Measurements from ENCODE around the gene STC2.
"Not testable (repeated sequence)": the region's sequence is repeated elsewhere in the genome, so short reads cannot be mapped to it uniquely, and the experiment has no call there.

Gene STC2

GRCh38 chr5:173287086-173287485, 41.1 kb downstream of the STC2 start:
- TF ChIP-seq CTCF (conservative IDR thresholded peaks at IDR 0.05; ENCODE audit: low read depth, low read length), result no peak
- DNase-seq (ENCODE audit: low read depth), result no peak
- H3K4me3 ChIP-seq (ENCODE audit: low read depth, low read length), result no peak overlapping the region

- DNase-seq (ENCODE audit: low read depth); H3K4me3 ChIP-seq (ENCODE audit: low read depth, low read length): not testable (repeated sequence)
Observed at GRCh38 chr5:173284343-173284958, 43.8 kb downstream of the STC2 start.

- peak overlapping the region; percentile 41 for H3K4me3 ChIP-seq (ENCODE audit: low read depth, low read length)
- DNase-seq (ENCODE audit: low read depth), result peak; percentile 71
- peak; percentile 73 for TF ChIP-seq CTCF (conservative IDR thresholded peaks at IDR 0.05; ENCODE audit: low read depth, low read length)
Observed at GRCh38 chr5:173283318-173284288, 44.6 kb downstream of the STC2 start.

- no peak for DNase-seq (ENCODE audit: low read depth)
- H3K4me3 ChIP-seq (ENCODE audit: low read depth, low read length), result no peak overlapping the region
- no peak for TF ChIP-seq CTCF (conservative IDR thresholded peaks at IDR 0.05; ENCODE audit: low read depth, low read length)
Observed at GRCh38 chr5:173282916-173283315, 45.3 kb downstream of the STC2 start.

- TF ChIP-seq CTCF (conservative IDR thresholded peaks at IDR 0.05; ENCODE audit: low read depth, low read length), result peak; percentile 68
- H3K4me3 ChIP-seq (ENCODE audit: low read depth, low read length), result no peak overlapping the region
- DNase-seq (ENCODE audit: low read depth), result peak; percentile 61
Observed at GRCh38 chr5:173281910-173282309, 46.3 kb downstream of the STC2 start.

GRCh38 chr5:173279166-173279565, 49.0 kb downstream of the STC2 start:
- no peak for DNase-seq (ENCODE audit: low read depth)
- no peak for TF ChIP-seq CTCF (conservative IDR thresholded peaks at IDR 0.05; ENCODE audit: low read depth, low read length)
- no peak overlapping the region for H3K4me3 ChIP-seq (ENCODE audit: low read depth, low read length)

- no peak overlapping the region for H3K4me3 ChIP-seq (ENCODE audit: low read depth, low read length)
- TF ChIP-seq CTCF (conservative IDR thresholded peaks at IDR 0.05; ENCODE audit: low read depth, low read length), result no peak
- no peak for DNase-seq (ENCODE audit: low read depth)
Observed at GRCh38 chr5:173278641-173279040, 49.6 kb downstream of the STC2 start.

Data from choroid plexus epithelial cell (primary cell).